Measurements from ENCODE around the gene VWA7. TPM values are rescaled to one million over a fixed set of nuclear protein-coding genes. Genes with fewer than 3 reads are reported as not detected.

VWA7 gene
- polyA plus RNA-seq, 1 of the 3 experiments (the other 2 are of a cell fraction) = 0.56 TPM

DNA sequence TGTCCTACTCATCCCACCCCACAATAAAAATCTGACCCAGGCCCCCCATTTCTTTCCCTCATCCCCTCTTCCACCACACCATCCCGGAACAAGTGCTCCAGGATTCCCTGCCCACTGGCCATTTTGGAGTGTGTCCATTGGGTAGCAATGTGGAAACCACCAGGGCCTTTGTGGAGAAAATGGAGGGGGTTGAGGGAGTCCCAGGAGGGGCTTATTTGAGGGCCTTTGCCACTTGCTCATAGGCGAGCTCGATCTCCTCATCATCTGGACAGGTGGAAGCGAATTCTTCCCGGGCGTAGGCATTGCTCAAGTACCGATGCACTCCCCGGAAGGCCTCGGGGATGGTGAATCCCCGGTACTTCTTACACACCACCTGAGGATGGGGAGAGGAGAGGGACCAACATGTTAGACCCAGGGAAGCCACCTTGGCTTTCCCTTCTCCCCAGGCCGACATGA is 46.5 kb downstream of the VWA7 start:
- peaks cover 51% of the 10 kb centered on the region for H3F3A ChIP-seq (replicated peaks; ENCODE audit: insufficient read depth)
- ChIA-PET CTCF (interaction anchor here (0.6 to 7.3 kb wide), 17 partner anchors 9 to 220 kb away, joined by 3 to 45 read pairs (median 5); partner anchors contain the start of genes ABHD16A, ATP6V1G2, GPANK1 and LSM2), POLR2A (interaction anchor here (1.0 to 2.0 kb wide), 6 partner anchors 10 to 104 kb away, joined by 3 to 10 read pairs (median 4); partner anchors contain the start of genes HSPA1B and VARS1)
- 97% methylated on average over 11 of the region's 11 CpGs for WGBS (ENCODE audit: low lambda C conversion rate)
- TF ChIP-seq SIN3A (IDR thresholded peaks at IDR 0.05; ENCODE audit: borderline replicate concordance, low read depth, low read length) (no peak), RXRA (IDR thresholded peaks at IDR 0.05; ENCODE audit: borderline replicate concordance, low read depth) (no peak), FOXM1 (IDR thresholded peaks at IDR 0.05; ENCODE audit: low read depth) (no peak), NRF1 (IDR thresholded peaks at IDR 0.05; ENCODE audit: low read depth, low read length) (no peak), FOSL2 (IDR thresholded peaks at IDR 0.05; ENCODE audit: borderline replicate concordance, low read depth) (no peak), NFIC (IDR thresholded peaks at IDR 0.05; ENCODE audit: borderline replicate concordance) (no peak), POLR2AphosphoS5 (IDR thresholded peaks at IDR 0.05; ENCODE audit: low read depth, low read length) (no peak), SMC3 (IDR thresholded peaks at IDR 0.05; ENCODE audit: low read depth, low read length) (no peak), ELF1 (IDR thresholded peaks at IDR 0.05) (no peak)
- TF ChIP-seq, protein P1, sequence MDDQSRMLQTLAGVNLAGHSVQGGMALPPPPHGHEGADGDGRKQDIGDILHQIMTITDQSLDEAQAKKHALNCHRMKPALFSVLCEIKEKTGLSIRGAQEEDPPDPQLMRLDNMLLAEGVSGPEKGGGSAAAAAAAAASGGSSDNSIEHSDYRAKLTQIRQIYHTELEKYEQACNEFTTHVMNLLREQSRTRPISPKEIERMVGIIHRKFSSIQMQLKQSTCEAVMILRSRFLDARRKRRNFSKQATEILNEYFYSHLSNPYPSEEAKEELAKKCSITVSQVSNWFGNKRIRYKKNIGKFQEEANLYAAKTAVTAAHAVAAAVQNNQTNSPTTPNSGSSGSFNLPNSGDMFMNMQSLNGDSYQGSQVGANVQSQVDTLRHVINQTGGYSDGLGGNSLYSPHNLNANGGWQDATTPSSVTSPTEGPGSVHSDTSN (IDR thresholded peaks at IDR 0.05) = no peak
- no peaks in the 10 kb centered on the region for H3K9me3 ChIP-seq
- H3K4me1 ChIP-seq (ENCODE audit: control insufficient read depth in 1 of 2, insufficient read depth in 2 of 2, low read depth in 1 of 2, low read length in 1 of 2) = peaks cover 21 to 25% of the 10 kb centered on the region in 2 experiments; a peak in 2 of 4 replicates
- peak overlapping the region; percentile 94; a peak in 3 of 4 replicates for H3K27ac ChIP-seq (ENCODE audit: low read depth in 2 of 2, low read length in 1 of 2)
- H4K20me1 ChIP-seq (ENCODE audit: insufficient read depth) = peaks cover 27% of the 10 kb centered on the region
- H3K4me3 ChIP-seq (ENCODE audit: low read depth in 2 of 2, low read length in 1 of 2) = peak overlapping the region in 1 of 2 experiments; percentile 93; a peak in 2 of 4 replicates
- DNase-seq = no peak
- H3K79me2 ChIP-seq (ENCODE audit: insufficient read depth) = peaks cover 57% of the 10 kb centered on the region
- H2AFZ ChIP-seq (ENCODE audit: low read depth) = no peak overlapping the region
- peak overlapping the region; percentile 98 for H3K4me2 ChIP-seq
- no peaks in the 10 kb centered on the region for H3K9me2 ChIP-seq
- peak overlapping the region; percentile 98; the same call in 1 of the 2 replicates for H3K9ac ChIP-seq
- peaks cover 51 to 60% of the 10 kb centered on the region in 2 experiments for H3K36me3 ChIP-seq (replicated peaks in 1 of 2; ENCODE audit: control insufficient read depth in 1 of 2, insufficient read depth in 2 of 2, low read length in 1 of 2)
- no peaks in the 10 kb centered on the region for H3K27me3 ChIP-seq (ENCODE audit: insufficient read depth)

DNA sequence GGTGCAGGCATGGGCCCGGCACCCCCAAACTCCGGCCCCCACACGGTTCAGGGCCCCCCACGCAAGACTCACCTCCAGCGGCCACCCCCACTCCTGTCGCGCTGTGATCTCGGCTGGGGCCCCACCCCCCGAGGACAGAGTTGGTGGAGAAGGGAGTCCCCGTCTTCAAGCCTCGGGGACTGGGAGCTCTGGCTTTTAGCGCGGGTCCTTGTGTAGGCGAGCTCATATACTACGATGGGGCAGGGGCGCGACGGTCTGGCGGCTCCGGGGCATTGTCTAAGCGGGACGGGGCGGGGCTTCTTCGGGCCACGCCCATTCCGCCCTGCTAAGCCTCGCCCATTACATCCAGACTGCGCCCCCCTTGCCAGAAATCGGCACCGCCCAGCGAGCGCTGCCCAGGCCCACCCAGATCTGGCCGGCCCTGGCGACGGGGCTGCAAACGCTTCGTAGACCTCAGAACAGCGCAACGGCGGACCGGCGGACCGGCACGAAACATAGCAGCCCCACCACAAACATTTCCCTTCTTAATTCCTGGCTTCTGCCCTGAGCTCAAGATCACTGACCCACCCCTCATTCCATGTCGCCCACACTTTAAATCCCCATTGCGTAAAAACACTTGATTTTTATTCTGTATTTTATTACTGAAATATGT is 47.0 kb downstream of the VWA7 start:
- ChIA-PET CTCF (interaction anchor here (0.6 to 7.3 kb wide), 41 partner anchors 9 to 229 kb away, joined by 3 to 45 read pairs (median 4); partner anchors contain the start of genes ABHD16A, ATP6V1G2, EHMT2 and GPANK1), POLR2A (interaction anchor here (0.7 to 2.0 kb wide), 13 partner anchors 11 to 183 kb away, joined by 3 to 10 read pairs (median 4); partner anchors contain the start of genes ABHD16A, ATP6V1G2, HSPA1B and LSM2)
- Histone ChIP-seq H3K4me2 (peak overlapping the region; percentile 98), H3K27me3 (ENCODE audit: insufficient read depth) (no peaks in the 10 kb centered on the region), H3K9me3 (no peaks in the 10 kb centered on the region), H3K9ac (peak overlapping the region; percentile 98), H3K27ac (ENCODE audit: low read depth in 2 of 2, low read length in 1 of 2) (peak overlapping the region; percentile 94), H2AFZ (ENCODE audit: low read depth) (peak overlapping the region; percentile 67), H3K9me2 (no peaks in the 10 kb centered on the region), H3K36me3 (replicated peaks in 1 of 2; ENCODE audit: control insufficient read depth in 1 of 2, insufficient read depth in 2 of 2, low read length in 1 of 2) (peaks cover 52 to 60% of the 10 kb centered on the region in 2 experiments), H3K4me3 (ENCODE audit: low read depth in 2 of 2, low read length in 1 of 2) (peak overlapping the region; percentile 90 to 93), H3K79me2 (ENCODE audit: insufficient read depth) (peaks cover 51% of the 10 kb centered on the region), H4K20me1 (ENCODE audit: insufficient read depth) (peaks cover 27% of the 10 kb centered on the region), H3F3A (replicated peaks; ENCODE audit: insufficient read depth) (peaks cover 51% of the 10 kb centered on the region), H3K4me1 (ENCODE audit: control insufficient read depth in 1 of 2, insufficient read depth in 2 of 2, low read depth in 1 of 2, low read length in 1 of 2) (peaks cover 21 to 24% of the 10 kb centered on the region in 2 experiments; a peak in 2 of 4 replicates)
- 8% methylated on average over 21 of the region's 46 CpGs for WGBS (ENCODE audit: low lambda C conversion rate)
- peak; percentile 96 for DNase-seq
- TF ChIP-seq GATA2 (CRISPR knock-in tag; IDR thresholded peaks at IDR 0.05) (no peak), YY1 (IDR thresholded peaks at IDR 0.05; ENCODE audit: low read depth) (no peak), JUND (IDR thresholded peaks at IDR 0.05) (peak; percentile 41; the same call in 1 of the 2 replicates), TAF1 (IDR thresholded peaks at IDR 0.05; ENCODE audit: borderline replicate concordance, low read depth, low read length) (0 out of 2 replicates have a peak, but pooled peaks have one; percentile 50), FOXJ3 (CRISPR knock-in tag; IDR thresholded peaks at IDR 0.05) (no peak), RXRA (IDR thresholded peaks at IDR 0.05; ENCODE audit: borderline replicate concordance, low read depth) (no peak), CHD2 (IDR thresholded peaks at IDR 0.05; ENCODE audit: low read length, partially characterized antibody) (no peak), TCF12 (IDR thresholded peaks at IDR 0.05) (peak; percentile 30; the same call in 1 of the 2 replicates), EP300 (IDR thresholded peaks at IDR 0.05; ENCODE audit: borderline replicate concordance in 1 of 2, low read depth in 1 of 2, low read length in 1 of 2) (0 out of 4 replicates have a peak, but pooled peaks of 1 of the 2 experiments have one; percentile 38), EZH2phosphoT487 (IDR thresholded peaks at IDR 0.05; ENCODE audit: borderline replicate concordance, low read depth) (no peak), ELF1 (IDR thresholded peaks at IDR 0.05) (peak; percentile 61), SIN3A (IDR thresholded peaks at IDR 0.05; ENCODE audit: borderline replicate concordance, low read depth, low read length) (peak; percentile 61; the same call in 1 of the 2 replicates), FOXM1 (IDR thresholded peaks at IDR 0.05; ENCODE audit: low read depth) (no peak), NFIC (IDR thresholded peaks at IDR 0.05; ENCODE audit: borderline replicate concordance) (no peak), NRF1 (IDR thresholded peaks at IDR 0.05; ENCODE audit: low read depth, low read length) (peak; percentile 49), SMC3 (IDR thresholded peaks at IDR 0.05; ENCODE audit: low read depth, low read length) (peak; percentile 16; the same call in 1 of the 2 replicates)
- TF ChIP-seq, protein P2, sequence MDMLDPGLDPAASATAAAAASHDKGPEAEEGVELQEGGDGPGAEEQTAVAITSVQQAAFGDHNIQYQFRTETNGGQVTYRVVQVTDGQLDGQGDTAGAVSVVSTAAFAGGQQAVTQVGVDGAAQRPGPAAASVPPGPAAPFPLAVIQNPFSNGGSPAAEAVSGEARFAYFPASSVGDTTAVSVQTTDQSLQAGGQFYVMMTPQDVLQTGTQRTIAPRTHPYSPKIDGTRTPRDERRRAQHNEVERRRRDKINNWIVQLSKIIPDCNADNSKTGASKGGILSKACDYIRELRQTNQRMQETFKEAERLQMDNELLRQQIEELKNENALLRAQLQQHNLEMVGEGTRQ (IDR thresholded peaks at IDR 0.05; ENCODE audit: borderline replicate concordance, low read depth, low read length) = no peak
- TF ChIP-seq, protein P1 (IDR thresholded peaks at IDR 0.05) = peak; percentile 81
- TF ChIP-seq, protein P3, sequence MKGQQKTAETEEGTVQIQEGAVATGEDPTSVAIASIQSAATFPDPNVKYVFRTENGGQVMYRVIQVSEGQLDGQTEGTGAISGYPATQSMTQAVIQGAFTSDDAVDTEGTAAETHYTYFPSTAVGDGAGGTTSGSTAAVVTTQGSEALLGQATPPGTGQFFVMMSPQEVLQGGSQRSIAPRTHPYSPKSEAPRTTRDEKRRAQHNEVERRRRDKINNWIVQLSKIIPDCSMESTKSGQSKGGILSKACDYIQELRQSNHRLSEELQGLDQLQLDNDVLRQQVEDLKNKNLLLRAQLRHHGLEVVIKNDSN (IDR thresholded peaks at IDR 0.05; ENCODE audit: borderline replicate concordance, low read depth) = no peak

All from SK-N-SH (cell line).